ENCODE measurements around the gene PSD4. TPM values are rescaled to one million over a fixed set of nuclear protein-coding genes. Genes with fewer than 3 reads are reported as not detected.

Gene PSD4
- total RNA-seq = 47.2 TPM

DNA sequence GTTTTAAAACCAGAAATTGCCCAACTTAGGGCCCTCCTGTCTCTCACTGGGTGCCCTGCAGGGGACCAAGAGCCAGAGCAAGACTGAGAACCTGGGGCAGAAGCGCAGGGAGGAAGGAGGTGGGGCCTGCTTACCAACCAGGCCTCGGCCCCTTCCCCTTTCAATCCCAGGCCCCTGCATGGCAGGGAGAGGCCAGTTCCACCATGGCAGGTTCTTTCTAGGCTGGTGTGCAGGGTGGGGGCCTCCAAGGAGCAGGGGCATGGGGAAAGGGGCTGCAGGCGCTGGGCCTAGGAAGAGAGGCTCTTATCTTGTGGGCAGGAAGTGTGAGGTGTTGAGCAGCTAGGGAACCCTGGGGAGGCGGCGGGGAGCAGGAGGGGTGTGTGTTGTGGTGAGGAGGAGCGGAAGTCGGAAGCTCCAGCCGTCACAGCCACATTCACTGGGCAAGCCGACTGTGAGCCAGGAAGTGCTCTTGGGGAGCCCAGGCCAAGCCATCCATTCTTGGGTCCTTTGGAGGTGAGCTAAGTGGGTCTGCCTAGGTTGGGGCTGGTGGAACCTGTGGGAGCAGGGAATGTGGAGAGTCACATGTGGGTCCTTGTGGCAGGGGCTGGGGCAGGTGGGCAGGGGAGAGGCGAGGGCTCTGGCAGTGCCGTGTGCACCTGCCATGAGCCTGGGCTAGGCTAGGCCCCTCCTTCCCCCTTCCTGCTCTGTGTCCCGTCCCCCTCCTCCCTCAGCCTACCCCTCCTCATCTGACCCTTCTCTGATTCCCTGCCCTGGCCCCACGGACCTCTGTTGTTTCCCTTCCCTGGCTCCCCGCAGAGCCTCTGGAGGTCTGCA, at the start of gene PSD4:
Gene PSD4 (plus strand): TSS at position 430 of the 834 bp plus-strand sequence. CDS start 8,486 bp downstream, outside the sequence.
- H3K4me3 ChIP-seq (ENCODE audit: low read length) = peak within 1 kb of the TSS; percentile 63
- H3K27me3 ChIP-seq (ENCODE audit: insufficient read depth, low read length) = no peaks in the 10 kb centered on the region
- H3K4me1 ChIP-seq (ENCODE audit: insufficient read depth, low read length) = peaks cover 84% of the 10 kb centered on the region
- H3K9me3 ChIP-seq (ENCODE audit: low read depth, low read length) = no peaks in the 10 kb centered on the region

DNA sequence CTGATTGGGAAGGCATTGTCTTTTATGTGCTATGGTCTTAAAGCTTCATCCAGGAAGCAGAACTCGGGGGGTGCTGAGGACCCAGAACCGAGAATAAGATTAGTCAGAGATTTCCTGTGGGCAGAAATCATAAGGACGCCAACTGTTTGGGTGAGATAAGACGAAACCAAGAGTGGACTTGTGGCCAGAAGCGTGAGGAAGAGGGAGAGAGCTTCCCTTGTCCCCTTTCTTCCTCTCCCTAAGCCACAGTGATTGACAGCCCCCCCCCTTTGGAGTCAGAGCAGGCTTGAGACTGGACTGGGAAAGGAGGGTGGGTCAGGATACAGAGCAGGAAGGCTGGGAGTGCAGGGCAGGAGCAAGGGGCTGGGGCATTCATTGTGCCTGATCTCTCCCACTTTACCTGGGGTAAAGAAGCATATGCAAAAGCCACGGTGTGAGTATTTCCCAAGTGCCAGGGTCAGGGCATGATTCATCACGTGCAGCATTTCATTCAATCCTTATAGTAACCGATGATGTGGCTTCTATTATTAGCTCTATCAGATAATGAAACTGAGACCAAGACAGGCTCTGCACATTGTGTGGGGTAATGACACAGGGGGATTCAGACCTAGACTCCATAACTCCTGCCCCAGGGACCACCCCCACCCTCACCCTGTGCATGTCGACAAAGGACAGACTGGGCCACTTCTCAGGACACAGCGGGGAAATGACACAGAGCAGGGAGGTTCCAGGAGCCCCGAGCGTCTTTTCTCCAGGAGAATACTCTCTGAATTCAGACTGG, 49.4 kb upstream of the PSD4 start:
- Histone ChIP-seq H3K27me3 (ENCODE audit: insufficient read depth, low read length) (no peaks in the 10 kb centered on the region), H3K4me1 (ENCODE audit: insufficient read depth, low read length) (peaks cover 66% of the 10 kb centered on the region), H3K9me3 (ENCODE audit: low read depth, low read length) (no peaks in the 10 kb centered on the region), H3K4me3 (ENCODE audit: low read length) (no peak overlapping the region)

DNA sequence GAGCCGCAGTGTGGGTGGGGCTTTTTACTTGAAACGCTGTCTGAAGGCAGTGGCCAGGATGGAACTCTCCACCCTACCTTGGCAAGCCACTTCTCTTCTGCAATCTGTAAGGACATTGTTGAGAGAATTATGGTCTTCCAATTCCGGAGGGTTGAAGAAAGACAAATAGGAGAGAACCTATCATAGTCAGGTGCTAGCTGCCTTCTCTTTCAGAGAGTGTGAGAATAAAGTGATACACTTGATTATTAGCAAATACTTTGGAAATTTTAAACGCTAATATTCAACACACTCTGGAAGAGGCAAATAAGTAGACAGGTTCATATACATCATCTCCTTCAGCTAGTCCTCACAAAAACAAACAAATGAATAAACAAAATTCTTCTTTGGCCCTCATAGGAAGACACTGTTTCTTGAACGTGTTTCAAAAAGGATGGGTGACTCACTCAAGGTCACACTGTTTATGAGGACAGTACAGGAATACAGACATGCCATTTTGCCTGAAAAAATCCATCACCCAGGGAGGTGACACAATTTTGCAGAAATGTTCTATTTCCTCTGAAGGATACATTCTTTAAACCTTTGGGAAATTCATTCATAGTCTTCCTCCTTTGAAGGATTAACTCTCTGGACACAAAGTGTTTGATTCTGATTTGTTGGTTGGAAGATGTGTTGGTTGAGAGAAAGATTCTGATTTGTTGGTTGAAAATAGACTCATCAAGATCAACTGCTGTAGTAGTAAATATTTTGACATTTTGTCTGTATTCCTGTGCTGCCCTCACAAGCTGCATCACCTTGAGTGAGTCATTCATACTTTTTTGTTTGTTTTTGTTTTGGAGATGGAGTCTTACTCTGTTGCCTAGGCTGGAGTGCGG, 48.6 kb upstream of the PSD4 start:
- Histone ChIP-seq H3K27me3 (ENCODE audit: insufficient read depth, low read length) (no peaks in the 10 kb centered on the region), H3K4me1 (ENCODE audit: insufficient read depth, low read length) (peaks cover 72% of the 10 kb centered on the region), H3K9me3 (ENCODE audit: low read depth, low read length) (no peaks in the 10 kb centered on the region), H3K4me3 (ENCODE audit: low read length) (no peak overlapping the region)

DNA sequence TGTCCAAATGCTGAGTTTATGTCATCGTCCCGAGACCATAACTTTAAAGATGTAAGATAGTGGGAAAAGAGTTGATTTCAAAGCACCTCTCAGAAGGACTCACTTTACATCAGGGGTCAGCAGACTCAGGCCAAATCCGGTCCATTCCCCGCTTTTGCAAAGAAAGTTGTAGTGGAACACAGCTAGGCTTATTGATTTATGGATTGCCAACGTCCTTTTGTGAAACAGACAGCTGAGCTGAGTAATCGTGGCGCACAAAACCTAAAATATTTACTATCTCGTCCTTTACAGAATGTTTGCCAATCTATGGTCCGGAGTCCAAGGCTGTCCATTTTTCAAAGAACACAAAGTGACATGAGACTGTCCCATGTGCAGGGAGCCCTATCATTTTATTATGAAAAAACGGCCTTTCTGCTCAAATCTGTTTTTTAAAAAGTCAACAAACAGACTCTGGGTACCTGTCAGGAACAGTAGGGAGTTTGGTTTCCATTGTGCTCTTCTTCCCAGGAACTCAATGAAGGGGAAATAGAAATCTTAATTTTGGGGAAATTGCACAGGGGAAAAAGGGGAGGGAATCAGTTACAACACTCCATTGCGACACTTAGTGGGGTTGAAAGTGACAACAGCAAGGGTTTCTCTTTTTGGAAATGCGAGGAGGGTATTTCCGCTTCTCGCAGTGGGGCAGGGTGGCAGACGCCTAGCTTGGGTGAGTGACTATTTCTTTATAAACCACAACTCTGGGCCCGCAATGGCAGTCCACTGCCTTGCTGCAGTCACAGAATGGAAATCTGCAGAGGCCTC, 46.7 kb upstream of the PSD4 start, which contains the start of gene IL1RN:
Gene IL1RN (plus strand): TSS at position 754 of the 801 bp plus-strand sequence. CDS start 27 bp downstream, at position 781.
- peak within 1 kb of the TSS; percentile 77 for H3K4me3 ChIP-seq (ENCODE audit: low read length)
- no peaks in the 10 kb centered on the region for H3K27me3 ChIP-seq (ENCODE audit: insufficient read depth, low read length)
- no peaks in the 10 kb centered on the region for H3K9me3 ChIP-seq (ENCODE audit: low read depth, low read length)
- H3K4me1 ChIP-seq (ENCODE audit: insufficient read depth, low read length) = peaks cover 68% of the 10 kb centered on the region

DNA sequence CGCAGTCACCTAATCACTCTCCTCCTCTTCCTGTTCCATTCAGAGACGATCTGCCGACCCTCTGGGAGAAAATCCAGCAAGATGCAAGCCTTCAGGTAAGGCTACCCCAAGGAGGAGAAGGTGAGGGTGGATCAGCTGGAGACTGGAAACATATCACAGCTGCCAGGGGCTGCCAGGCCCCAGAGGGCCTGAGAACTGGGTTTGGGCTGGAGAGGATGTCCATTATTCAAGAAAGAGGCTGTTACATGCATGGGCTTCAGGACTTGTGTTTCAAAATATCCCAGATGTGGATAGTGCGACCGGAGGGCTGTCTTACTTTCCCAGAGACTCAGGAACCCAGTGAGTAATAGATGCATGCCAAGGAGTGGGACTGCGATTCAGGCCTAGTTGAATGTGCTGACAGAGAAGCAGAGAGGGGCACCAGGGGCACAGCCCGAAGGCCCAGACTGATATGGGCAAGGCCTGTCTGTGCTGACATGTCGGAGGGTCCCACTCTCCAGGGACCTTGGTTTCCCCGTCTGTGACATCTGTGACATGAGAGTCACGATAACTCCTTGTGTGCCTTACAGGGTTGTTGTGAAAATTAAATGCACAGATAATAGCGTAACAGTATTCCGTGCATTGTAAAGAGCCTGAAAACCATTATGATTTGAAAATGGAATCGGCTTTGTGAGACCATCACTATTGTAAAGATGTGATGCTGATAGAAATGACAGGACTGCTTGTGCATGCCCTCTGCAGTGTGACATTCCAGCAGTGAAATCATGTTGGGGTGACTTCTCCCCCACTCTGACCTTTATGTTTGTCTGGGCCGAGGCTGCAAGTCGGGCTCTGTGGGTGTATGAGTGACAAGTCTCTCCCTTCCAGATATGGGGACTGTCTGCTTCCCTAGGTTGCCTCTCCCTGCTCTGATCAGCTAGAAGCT, 45.9 kb upstream of the PSD4 start:
- no peaks in the 10 kb centered on the region for H3K9me3 ChIP-seq (ENCODE audit: low read depth, low read length)
- H3K4me1 ChIP-seq (ENCODE audit: insufficient read depth, low read length) = peaks cover 62% of the 10 kb centered on the region
- H3K4me3 ChIP-seq (ENCODE audit: low read length) = peak overlapping the region; percentile 77
- H3K27me3 ChIP-seq (ENCODE audit: insufficient read depth, low read length) = no peaks in the 10 kb centered on the region

DNA sequence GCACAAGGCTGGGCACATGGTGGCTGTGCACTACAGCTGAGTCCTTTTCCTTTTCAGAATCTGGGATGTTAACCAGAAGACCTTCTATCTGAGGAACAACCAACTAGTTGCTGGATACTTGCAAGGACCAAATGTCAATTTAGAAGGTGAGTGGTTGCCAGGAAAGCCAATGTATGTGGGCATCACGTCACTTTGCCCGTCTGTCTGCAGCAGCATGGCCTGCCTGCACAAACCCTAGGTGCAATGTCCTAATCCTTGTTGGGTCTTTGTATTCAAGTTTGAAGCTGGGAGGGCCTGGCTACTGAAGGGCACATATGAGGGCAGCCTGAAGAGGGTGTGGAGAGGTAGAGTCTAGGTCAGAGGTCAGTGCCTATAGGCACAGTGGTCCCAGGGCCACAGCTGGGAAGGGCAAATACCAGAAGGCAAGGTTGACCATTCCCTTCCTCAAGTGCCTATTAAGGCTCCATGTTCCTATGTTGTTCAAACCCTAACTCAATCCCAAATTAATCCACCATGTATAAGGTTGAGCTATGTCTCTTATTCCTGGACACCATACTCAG, 44.2 kb upstream of the PSD4 start:
- H3K4me1 ChIP-seq (ENCODE audit: insufficient read depth, low read length) = peaks cover 45% of the 10 kb centered on the region
- H3K4me3 ChIP-seq (ENCODE audit: low read length) = peak overlapping the region; percentile 77

DNA sequence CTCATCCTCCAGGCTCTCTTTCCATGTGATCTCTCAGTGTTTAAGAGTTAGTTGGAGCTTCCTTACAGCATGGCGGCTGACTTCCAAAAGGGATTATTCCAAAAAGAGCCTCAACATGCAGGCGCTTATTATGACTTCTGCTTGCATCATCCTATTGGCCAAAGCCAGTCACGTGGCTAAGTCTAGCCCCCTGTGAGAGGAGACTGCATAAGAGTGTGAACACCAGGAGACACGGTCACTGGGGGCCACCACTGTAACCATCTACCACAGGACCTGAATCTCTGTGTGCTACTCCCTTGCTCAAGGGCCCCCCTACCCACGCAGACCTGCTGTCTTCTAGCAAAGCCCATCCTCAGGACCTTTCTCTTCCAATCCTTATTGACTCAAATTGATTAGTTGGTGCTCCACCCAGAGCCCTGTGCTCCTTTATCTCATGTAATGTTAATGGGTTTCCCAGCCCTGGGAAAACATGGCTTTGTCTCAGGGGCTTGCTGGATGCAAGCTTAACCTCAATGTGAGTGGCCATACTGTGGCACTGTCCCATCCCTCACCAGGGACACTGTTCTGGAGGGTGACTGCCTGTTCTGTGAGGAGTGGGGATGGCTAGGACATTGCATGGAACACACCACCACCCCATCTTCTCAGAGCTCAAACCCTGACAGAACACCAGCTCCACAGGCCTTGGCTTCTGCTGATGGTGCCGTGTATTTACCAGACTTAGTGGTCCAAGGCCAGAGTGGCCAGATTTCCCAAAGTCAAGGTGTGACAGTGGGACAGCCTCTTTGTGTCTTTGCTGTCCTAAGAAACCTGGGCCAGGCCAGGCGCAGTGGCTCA, 42.2 kb upstream of the PSD4 start:
- Histone ChIP-seq H3K4me1 (ENCODE audit: insufficient read depth, low read length) (peaks cover 25% of the 10 kb centered on the region), H3K4me3 (ENCODE audit: low read length) (no peak overlapping the region), H3K27me3 (ENCODE audit: insufficient read depth, low read length) (no peaks in the 10 kb centered on the region), H3K9me3 (ENCODE audit: low read depth, low read length) (no peaks in the 10 kb centered on the region)

More for the DNA sequence above, 44.2 kb upstream of the PSD4 start:
- Histone ChIP-seq H3K9me3 (ENCODE audit: low read depth, low read length) (no peaks in the 10 kb centered on the region), H3K27me3 (ENCODE audit: insufficient read depth, low read length) (no peaks in the 10 kb centered on the region)

DNA sequence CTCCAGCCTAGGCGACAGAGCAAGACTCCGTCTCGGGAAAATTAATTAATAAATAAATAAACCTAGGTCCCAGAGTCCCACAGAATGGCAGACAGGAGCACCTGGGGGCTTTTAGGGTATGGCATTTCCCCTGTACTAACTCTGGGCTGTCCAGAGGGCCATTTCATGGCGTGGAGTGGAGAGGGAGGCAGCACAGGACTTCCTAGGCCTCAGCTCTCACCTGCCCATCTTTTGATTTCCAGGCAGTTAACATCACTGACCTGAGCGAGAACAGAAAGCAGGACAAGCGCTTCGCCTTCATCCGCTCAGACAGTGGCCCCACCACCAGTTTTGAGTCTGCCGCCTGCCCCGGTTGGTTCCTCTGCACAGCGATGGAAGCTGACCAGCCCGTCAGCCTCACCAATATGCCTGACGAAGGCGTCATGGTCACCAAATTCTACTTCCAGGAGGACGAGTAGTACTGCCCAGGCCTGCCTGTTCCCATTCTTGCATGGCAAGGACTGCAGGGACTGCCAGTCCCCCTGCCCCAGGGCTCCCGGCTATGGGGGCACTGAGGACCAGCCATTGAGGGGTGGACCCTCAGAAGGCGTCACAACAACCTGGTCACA, 41.3 kb upstream of the PSD4 start:
- Histone ChIP-seq H3K4me3 (ENCODE audit: low read length) (no peak overlapping the region), H3K4me1 (ENCODE audit: insufficient read depth, low read length) (peaks cover 18% of the 10 kb centered on the region), H3K9me3 (ENCODE audit: low read depth, low read length) (no peaks in the 10 kb centered on the region), H3K27me3 (ENCODE audit: insufficient read depth, low read length) (no peaks in the 10 kb centered on the region)

DNA sequence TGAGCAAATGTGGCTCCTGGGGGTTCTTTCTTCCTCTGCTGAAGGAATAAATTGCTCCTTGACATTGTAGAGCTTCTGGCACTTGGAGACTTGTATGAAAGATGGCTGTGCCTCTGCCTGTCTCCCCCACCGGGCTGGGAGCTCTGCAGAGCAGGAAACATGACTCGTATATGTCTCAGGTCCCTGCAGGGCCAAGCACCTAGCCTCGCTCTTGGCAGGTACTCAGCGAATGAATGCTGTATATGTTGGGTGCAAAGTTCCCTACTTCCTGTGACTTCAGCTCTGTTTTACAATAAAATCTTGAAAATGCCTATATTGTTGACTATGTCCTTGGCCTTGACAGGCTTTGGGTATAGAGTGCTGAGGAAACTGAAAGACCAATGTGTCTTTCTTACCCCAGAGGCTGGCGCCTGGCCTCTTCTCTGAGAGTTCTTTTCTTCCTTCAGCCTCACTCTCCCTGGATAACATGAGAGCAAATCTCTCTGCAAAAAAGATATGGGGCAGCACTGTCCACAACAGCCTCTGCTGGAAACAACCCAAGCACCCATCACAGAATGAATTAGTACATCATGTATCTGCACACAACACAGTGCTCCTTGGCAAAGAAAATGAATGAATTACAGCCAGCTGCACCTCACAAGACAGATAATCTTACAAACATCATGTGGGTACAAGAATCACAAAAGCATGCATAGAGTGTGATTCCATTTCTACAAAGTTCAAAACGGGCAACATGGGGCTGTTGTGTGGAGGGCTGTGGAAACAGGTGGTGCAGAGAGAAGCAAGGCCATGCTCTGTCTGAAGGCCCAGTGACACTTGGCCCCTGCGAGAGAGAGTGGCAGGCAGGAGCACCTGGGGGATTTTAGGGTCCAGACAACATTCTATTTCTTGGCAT, 39.8 kb upstream of the PSD4 start:
- Histone ChIP-seq H3K9me3 (ENCODE audit: low read depth, low read length) (no peaks in the 10 kb centered on the region), H3K4me1 (ENCODE audit: insufficient read depth, low read length) (peaks cover 18% of the 10 kb centered on the region), H3K4me3 (ENCODE audit: low read length) (no peak overlapping the region), H3K27me3 (ENCODE audit: insufficient read depth, low read length) (no peaks in the 10 kb centered on the region)

DNA sequence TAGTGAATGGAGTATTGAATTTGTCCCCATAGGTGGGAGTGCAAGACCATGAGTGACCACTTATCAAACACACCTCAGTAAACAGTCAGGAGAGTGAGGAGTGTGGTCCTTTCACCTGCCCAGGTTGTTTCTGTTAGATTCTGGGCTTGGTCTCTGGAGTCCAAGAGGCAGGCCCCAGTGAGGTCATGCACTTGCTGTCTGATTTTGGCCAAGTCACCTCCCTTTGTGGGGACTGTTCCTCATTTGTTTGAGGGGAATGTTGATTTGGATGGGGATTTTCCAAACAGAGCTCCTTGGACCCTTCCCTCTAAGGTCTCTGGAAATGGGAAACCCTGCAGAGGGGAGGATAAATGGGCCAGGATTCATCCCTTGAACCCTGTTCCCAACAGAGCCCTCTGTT, 39.1 kb upstream of the PSD4 start:
- peaks cover 15% of the 10 kb centered on the region for H3K4me1 ChIP-seq (ENCODE audit: insufficient read depth, low read length)
- no peaks in the 10 kb centered on the region for H3K27me3 ChIP-seq (ENCODE audit: insufficient read depth, low read length)
- no peaks in the 10 kb centered on the region for H3K9me3 ChIP-seq (ENCODE audit: low read depth, low read length)
- no peak overlapping the region for H3K4me3 ChIP-seq (ENCODE audit: low read length)

DNA sequence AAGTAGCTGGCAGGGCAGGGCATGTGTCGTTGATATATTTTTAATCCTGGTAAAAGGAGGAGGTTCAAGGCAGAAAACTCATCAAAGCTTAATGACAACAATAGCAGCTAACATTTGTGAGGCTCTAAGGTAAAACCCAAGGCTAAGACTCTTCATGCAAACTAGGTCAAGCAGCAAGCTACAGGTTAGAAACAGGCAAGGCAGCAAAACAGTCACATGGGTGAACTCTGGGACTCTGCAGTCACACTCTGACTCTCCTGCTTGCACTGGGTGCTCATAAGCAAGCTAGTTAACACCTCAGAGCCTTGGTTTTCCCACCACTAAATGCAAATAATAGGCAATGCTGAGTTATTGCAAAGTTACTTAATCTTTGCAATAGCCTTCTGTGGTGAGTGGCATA, 38.5 kb upstream of the PSD4 start:
- Histone ChIP-seq H3K4me1 (ENCODE audit: insufficient read depth, low read length) (peaks cover 13% of the 10 kb centered on the region), H3K27me3 (ENCODE audit: insufficient read depth, low read length) (no peaks in the 10 kb centered on the region)

More for the DNA sequence above, 38.5 kb upstream of the PSD4 start:
- Histone ChIP-seq H3K4me3 (ENCODE audit: low read length) (no peak overlapping the region), H3K9me3 (ENCODE audit: low read depth, low read length) (no peaks in the 10 kb centered on the region)

All from mononuclear cell (primary cell).